ENCODE measurements around the gene TSHZ2.

GRCh38 chr20:53181866-53182376 is 209.8 kb downstream of the TSHZ2 start:
- TF ChIP-seq CTCF (IDR thresholded peaks at IDR 0.05) (no peak), EZH2 (IDR thresholded peaks at IDR 0.05; ENCODE audit: borderline replicate concordance, insufficient read depth, low read depth, low read length, poor library complexity, severe bottlenecking) (no peak)
